GM12892 (cell line): ENCODE results near the gene IFI44L.

Experiments used
- POLR2A ChIP-seq: IDR thresholded peaks from 2 replicates; pipeline ENCODE4 v1.6.1; 2011; ENCODE audit warnings: low read depth, low read length, control low read depth
- POLR2AphosphoS5 ChIP-seq: IDR thresholded peaks from 2 replicates; pipeline ENCODE4 v1.6.1; 2011; ENCODE audit warnings: low read depth, low read length, control low read depth

- TF ChIP-seq POLR2AphosphoS5 (no peak), POLR2A (no peak)
Measured at GRCh38 chr1:78667939-78668338, 47.7 kb downstream of the IFI44L start.
